Gastrocnemius medialis (tissue), 4 donors: ENCODE results near the gene GADD45GIP1.
A peak's percentile ranks its signal among the peaks of the same experiment; 100 is the strongest.

Source experiments
- CTCF ChIP-seq, 5 experiments: fragments of 450-650 bp in 3 of 5; fragments of 200-600 bp in 2 of 5; sonication (generic) in 2 of 5; IDR thresholded peaks in 4 of 5; conservative IDR thresholded peaks in 1 of 5; 1 replicate in 4 of 5; 2 replicates in 1 of 5; pipeline ENCODE4 v1.5.1; 2016 to 2019; ENCODE audit warnings: antibody characterized with exemption in 5 of 5, mild to moderate bottlenecking in 3 of 5, moderate library complexity in 3 of 5
- POLR2A ChIP-seq, 2 donors: fragments of 450-650 bp; IDR thresholded peaks; one replicate each; pipeline ENCODE4 v1.6.1; 2017; ENCODE audit warnings: antibody characterized with exemption in 2 of 2, mild to moderate bottlenecking in 2 of 2, moderate library complexity in 2 of 2

GRCh38 chr19:13002166-13002898, 45.3 kb upstream of the GADD45GIP1 start:
- TF ChIP-seq CTCF (IDR thresholded peaks at IDR 0.05 in 4 of 5, conservative IDR thresholded peaks at IDR 0.05 in 1 of 5) (peak in 3 of 5 experiments; percentile 15 to 49 (median 28)), POLR2A (IDR thresholded peaks at IDR 0.05) (peak; percentile 54 to 65)
